Endothelial cell of umbilical vein (primary cell): ENCODE data around the gene PHKA2.

ENCODE experiments used
- EZH2 ChIP-seq: IDR thresholded peaks from 2 replicates; pipeline ENCODE4 v1.6.1; 2012; ENCODE audit warnings: borderline replicate concordance, low read depth, mild to moderate bottlenecking, moderate library complexity, low read length, inconsistent platforms; ENCODE audit not compliant: severe bottlenecking
- MYC ChIP-seq: IDR thresholded peaks from one replicate; pipeline ENCODE4 v1.6.1; 2011; ENCODE audit warnings: mild to moderate bottlenecking, low read depth, low read length
- POLR2A ChIP-seq: IDR thresholded peaks from 2 replicates; pipeline ENCODE4 v1.6.1; 2012; ENCODE audit warnings: low read depth, mild to moderate bottlenecking, control low read depth, low read length
- POLR2AphosphoS5 ChIP-seq: IDR thresholded peaks from 2 replicates; pipeline ENCODE4 v1.6.1; 2012; ENCODE audit warnings: low read depth, mild to moderate bottlenecking, control low read depth, low read length, moderate library complexity; ENCODE audit not compliant: insufficient read depth
- TF ChIP-seq, protein P1 (sequence below), 2 donors: IDR thresholded peaks; 1 replicate in 1 of 2; 2 replicates in 1 of 2; pipeline ENCODE4 v1.5.1; 2011; ENCODE audit warnings: low read length in 2 of 2, mild to moderate bottlenecking in 2 of 2, moderate library complexity in 2 of 2, control low read depth in 1 of 2, inconsistent platforms in 1 of 2, low read depth in 1 of 2; ENCODE audit not compliant: insufficient read depth in 1 of 2; ENCODE audit errors: extremely low read depth in 1 of 2

DNA sequence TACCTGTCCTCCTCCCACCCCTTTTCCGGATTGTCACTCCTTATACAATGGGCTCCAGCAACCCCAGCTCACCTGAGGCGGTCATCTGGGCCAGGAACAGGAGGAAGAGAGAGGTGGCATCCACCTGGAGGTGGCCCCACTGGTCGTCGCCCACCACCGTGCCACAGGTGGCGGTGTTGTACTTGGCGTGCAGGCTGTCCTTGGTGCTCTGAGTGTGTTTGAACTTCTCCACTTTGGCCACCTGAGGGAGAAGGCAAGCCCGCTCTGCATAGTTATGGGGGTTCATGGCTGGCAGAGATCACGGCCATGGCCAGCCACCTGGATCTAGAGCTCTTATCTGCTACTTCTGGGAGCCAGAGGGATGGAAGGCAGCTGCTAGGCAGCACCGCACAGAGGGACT lies 32.9 kb downstream of the PHKA2 start:
- TF ChIP-seq, protein P1, sequence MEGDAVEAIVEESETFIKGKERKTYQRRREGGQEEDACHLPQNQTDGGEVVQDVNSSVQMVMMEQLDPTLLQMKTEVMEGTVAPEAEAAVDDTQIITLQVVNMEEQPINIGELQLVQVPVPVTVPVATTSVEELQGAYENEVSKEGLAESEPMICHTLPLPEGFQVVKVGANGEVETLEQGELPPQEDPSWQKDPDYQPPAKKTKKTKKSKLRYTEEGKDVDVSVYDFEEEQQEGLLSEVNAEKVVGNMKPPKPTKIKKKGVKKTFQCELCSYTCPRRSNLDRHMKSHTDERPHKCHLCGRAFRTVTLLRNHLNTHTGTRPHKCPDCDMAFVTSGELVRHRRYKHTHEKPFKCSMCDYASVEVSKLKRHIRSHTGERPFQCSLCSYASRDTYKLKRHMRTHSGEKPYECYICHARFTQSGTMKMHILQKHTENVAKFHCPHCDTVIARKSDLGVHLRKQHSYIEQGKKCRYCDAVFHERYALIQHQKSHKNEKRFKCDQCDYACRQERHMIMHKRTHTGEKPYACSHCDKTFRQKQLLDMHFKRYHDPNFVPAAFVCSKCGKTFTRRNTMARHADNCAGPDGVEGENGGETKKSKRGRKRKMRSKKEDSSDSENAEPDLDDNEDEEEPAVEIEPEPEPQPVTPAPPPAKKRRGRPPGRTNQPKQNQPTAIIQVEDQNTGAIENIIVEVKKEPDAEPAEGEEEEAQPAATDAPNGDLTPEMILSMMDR (IDR thresholded peaks at IDR 0.05; ENCODE audit: extremely low read depth in 1 of 2, insufficient read depth in 1 of 2, low read depth in 1 of 2, low read length in 2 of 2) = no peak
- TF ChIP-seq EZH2 (no peak), MYC (no peak), POLR2AphosphoS5 (no peak), POLR2A (no peak)
